Measurements from ENCODE around the gene ZNF550. TPM values are rescaled to one million over a fixed set of nuclear protein-coding genes. Genes with fewer than 3 reads are reported as not detected.
A peak's percentile ranks its signal among the peaks of the same experiment; 100 is the strongest.

The ZNF550 gene
- total and polyA plus RNA-seq, 10 of the 15 experiments (the other 5 are each of a cell fraction or from before 2014, with no cell fraction given) = 2.6 to 14.0 (median 7.4) TPM

DNA sequence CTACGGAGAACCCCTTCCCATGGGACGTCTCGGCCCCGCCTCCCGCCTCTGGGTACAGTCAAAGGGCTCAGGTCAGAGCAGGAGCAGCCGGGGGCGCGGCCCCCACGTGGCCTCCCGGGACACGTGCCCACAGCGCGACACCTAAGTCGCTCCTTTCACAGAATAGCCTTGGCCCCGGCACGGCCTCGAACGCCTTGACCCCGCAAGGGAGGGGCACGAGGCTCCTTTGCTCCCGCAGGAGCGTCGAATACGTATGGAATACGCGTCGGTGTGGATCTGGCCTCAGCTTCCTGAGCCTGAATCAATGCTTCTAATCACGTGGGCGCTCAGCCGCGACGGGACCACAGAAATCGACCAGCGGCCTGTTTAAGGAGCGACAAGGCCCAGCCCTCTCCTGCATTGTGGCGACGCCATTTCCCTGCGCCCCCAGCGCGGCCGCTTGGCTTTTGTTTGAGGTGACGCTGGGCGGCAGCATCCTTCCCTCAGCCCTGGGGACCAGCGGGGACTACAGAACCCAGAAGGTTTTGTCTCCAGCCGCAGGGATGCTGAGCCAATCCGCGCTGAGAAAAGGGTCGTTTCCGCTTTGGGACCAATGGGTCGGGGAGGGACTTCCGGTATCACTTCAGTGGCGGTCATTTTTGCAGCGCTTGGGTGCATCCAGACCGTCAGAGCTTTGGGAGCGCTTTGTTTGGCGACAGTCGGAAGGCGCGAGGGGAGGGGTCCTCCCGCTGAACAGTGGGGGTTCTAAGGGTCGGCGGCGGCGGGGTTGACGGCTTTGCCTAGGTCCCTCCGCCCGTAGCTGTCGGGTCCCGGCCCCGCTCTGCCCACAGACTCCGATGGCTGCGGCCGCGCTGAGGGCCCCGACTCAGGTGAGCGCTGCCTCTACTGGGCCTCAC lies 24.1 kb upstream of the ZNF550 start, which contains the start of gene ZIK1 (continued):
- TF ChIP-seq, protein P1, sequence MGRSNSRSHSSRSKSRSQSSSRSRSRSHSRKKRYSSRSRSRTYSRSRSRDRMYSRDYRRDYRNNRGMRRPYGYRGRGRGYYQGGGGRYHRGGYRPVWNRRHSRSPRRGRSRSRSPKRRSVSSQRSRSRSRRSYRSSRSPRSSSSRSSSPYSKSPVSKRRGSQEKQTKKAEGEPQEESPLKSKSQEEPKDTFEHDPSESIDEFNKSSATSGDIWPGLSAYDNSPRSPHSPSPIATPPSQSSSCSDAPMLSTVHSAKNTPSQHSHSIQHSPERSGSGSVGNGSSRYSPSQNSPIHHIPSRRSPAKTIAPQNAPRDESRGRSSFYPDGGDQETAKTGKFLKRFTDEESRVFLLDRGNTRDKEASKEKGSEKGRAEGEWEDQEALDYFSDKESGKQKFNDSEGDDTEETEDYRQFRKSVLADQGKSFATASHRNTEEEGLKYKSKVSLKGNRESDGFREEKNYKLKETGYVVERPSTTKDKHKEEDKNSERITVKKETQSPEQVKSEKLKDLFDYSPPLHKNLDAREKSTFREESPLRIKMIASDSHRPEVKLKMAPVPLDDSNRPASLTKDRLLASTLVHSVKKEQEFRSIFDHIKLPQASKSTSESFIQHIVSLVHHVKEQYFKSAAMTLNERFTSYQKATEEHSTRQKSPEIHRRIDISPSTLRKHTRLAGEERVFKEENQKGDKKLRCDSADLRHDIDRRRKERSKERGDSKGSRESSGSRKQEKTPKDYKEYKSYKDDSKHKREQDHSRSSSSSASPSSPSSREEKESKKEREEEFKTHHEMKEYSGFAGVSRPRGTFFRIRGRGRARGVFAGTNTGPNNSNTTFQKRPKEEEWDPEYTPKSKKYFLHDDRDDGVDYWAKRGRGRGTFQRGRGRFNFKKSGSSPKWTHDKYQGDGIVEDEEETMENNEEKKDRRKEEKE (IDR thresholded peaks at IDR 0.05) = no peak
- TF ChIP-seq FOXK2 (IDR thresholded peaks at IDR 0.05) = no peak
- TF ChIP-seq PAX5 (IDR thresholded peaks at IDR 0.05; ENCODE audit: borderline replicate concordance, low read depth, low read length) = peak; percentile 79; the same call in 1 of the 2 replicates
- TF ChIP-seq NR2C1 (IDR thresholded peaks at IDR 0.05) = peak; percentile 63
- no peak for TF ChIP-seq RFX5 (IDR thresholded peaks at IDR 0.05; ENCODE audit: low read depth, low read length)
- TF ChIP-seq, protein P2, sequence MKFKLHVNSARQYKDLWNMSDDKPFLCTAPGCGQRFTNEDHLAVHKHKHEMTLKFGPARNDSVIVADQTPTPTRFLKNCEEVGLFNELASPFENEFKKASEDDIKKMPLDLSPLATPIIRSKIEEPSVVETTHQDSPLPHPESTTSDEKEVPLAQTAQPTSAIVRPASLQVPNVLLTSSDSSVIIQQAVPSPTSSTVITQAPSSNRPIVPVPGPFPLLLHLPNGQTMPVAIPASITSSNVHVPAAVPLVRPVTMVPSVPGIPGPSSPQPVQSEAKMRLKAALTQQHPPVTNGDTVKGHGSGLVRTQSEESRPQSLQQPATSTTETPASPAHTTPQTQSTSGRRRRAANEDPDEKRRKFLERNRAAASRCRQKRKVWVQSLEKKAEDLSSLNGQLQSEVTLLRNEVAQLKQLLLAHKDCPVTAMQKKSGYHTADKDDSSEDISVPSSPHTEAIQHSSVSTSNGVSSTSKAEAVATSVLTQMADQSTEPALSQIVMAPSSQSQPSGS (IDR thresholded peaks at IDR 0.05; ENCODE audit: low read length) = no peak
- TF ChIP-seq, protein P3, sequence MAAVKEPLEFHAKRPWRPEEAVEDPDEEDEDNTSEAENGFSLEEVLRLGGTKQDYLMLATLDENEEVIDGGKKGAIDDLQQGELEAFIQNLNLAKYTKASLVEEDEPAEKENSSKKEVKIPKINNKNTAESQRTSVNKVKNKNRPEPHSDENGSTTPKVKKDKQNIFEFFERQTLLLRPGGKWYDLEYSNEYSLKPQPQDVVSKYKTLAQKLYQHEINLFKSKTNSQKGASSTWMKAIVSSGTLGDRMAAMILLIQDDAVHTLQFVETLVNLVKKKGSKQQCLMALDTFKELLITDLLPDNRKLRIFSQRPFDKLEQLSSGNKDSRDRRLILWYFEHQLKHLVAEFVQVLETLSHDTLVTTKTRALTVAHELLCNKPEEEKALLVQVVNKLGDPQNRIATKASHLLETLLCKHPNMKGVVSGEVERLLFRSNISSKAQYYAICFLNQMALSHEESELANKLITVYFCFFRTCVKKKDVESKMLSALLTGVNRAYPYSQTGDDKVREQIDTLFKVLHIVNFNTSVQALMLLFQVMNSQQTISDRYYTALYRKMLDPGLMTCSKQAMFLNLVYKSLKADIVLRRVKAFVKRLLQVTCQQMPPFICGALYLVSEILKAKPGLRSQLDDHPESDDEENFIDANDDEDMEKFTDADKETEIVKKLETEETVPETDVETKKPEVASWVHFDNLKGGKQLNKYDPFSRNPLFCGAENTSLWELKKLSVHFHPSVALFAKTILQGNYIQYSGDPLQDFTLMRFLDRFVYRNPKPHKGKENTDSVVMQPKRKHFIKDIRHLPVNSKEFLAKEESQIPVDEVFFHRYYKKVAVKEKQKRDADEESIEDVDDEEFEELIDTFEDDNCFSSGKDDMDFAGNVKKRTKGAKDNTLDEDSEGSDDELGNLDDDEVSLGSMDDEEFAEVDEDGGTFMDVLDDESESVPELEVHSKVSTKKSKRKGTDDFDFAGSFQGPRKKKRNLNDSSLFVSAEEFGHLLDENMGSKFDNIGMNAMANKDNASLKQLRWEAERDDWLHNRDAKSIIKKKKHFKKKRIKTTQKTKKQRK (IDR thresholded peaks at IDR 0.05; ENCODE audit: low read depth, low read length) = 0 out of 2 replicates have a peak, but pooled peaks have one; percentile 17
- TF ChIP-seq TARDBP (IDR thresholded peaks at IDR 0.05; ENCODE audit: borderline replicate concordance) = 0 out of 2 replicates have a peak, but pooled peaks have one; percentile 45
- no peak for TF ChIP-seq ESRRA (IDR thresholded peaks at IDR 0.05; ENCODE audit: low read length)
- TF ChIP-seq CHD2 (IDR thresholded peaks at IDR 0.05; ENCODE audit: borderline replicate concordance, low read depth, low read length) = peak; percentile 83
- TF ChIP-seq ZNF207 (IDR thresholded peaks at IDR 0.05; ENCODE audit: borderline replicate concordance) = no peak
- TF ChIP-seq RAD51 (IDR thresholded peaks at IDR 0.05) = no peak
- TF ChIP-seq, protein P4, sequence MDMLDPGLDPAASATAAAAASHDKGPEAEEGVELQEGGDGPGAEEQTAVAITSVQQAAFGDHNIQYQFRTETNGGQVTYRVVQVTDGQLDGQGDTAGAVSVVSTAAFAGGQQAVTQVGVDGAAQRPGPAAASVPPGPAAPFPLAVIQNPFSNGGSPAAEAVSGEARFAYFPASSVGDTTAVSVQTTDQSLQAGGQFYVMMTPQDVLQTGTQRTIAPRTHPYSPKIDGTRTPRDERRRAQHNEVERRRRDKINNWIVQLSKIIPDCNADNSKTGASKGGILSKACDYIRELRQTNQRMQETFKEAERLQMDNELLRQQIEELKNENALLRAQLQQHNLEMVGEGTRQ (IDR thresholded peaks at IDR 0.05; ENCODE audit: borderline replicate concordance, low read depth, low read length) = no peak
- TF ChIP-seq MEF2B (IDR thresholded peaks at IDR 0.05; ENCODE audit: partially characterized antibody, poor library complexity, severe bottlenecking) = peak; percentile 35
- TF ChIP-seq NFYB (IDR thresholded peaks at IDR 0.05; ENCODE audit: insufficient read depth, low read depth, low read length) = peak; percentile 55; the same call in 1 of the 2 replicates
- TF ChIP-seq POLR2AphosphoS5 (IDR thresholded peaks at IDR 0.05; ENCODE audit: low read length) = peak; percentile 50; the same call in 1 of the 2 replicates
- TF ChIP-seq CREM (IDR thresholded peaks at IDR 0.05; ENCODE audit: low read depth) = peak; percentile 70
- TF ChIP-seq ZZZ3 (IDR thresholded peaks at IDR 0.05; ENCODE audit: control insufficient read depth, insufficient read length, low read depth) = no peak
- TF ChIP-seq IKZF2 (IDR thresholded peaks at IDR 0.05) = no peak
- TF ChIP-seq SMARCA5 (IDR thresholded peaks at IDR 0.05) = no peak
- TF ChIP-seq SP1 (IDR thresholded peaks at IDR 0.05; ENCODE audit: low read depth, low read length) = peak; percentile 19
- no peak for TF ChIP-seq HDAC6 (IDR thresholded peaks at IDR 0.05; ENCODE audit: unreplicated experiment)
